ENCODE data around the gene PIPOX.
A peak's percentile ranks its signal among the peaks of the same experiment; 100 is the strongest.

Gene PIPOX

GRCh38 chr17:29037739-29038084 is 5.2 kb upstream of the PIPOX start:
- Mint-ChIP-seq H3K9me3 (peaks cover 4 to 14% of the 10 kb centered on the region in 2 donors), H3K4me1 (peaks cover 7% of the 10 kb centered on the region), H3K27ac (no peak overlapping the region), H3K4me3 (no peak overlapping the region), H3K27me3 (peaks cover 20% of the 10 kb centered on the region)
- DNase-seq (no peak), ATAC-seq (no peak)

- no peak for DNase-seq
- H3K4me1 Mint-ChIP-seq = peaks cover 12% of the 10 kb centered on the region
- ATAC-seq = no peak
- H3K27me3 Mint-ChIP-seq = peaks cover 17% of the 10 kb centered on the region
- peaks cover 4 to 14% of the 10 kb centered on the region in 2 donors for H3K9me3 Mint-ChIP-seq
- no peak overlapping the region for H3K4me3 Mint-ChIP-seq
- no peak overlapping the region for H3K27ac Mint-ChIP-seq
Measured at GRCh38 chr17:29038085-29038795, 4.7 kb upstream of the PIPOX start.

DNA sequence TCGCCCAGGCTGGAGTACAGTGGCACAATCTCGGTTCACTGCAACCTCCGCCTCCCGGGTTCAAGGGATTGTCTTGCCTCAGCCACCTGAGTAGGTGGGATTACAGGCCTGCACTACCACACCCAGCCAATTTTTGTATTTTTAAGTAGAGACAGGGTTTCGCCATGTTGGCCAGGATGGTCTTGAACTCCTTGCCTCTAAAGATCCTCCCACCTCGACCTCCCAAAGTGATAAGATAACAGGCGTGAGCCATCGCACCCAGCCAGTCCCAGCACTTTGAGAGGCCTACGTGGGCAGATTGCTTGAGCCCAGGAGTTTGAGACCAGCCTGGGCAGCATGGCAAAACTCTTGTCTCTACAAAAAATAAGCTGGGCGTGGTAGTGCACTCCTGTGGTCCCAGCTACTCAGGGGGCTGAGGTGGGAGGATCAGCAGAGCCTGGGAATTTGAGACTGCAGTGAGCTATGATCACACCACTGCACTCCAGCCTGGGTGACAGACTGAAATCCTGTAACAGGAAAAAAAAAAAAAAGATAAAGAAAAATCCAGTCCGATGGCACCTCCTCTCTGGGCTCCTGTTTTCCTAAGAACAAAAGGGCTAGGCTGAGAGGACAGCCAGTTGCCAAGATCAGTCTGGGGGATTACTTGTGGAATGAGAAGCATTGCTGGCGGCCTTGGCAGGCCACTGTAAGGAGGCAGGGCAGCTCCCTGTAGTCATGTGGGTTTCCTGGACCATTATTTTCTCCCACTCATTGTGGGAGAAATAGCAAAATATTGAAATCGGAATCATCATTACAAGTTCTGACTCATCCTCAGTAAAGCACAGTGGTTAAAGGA is 3.0 kb upstream of the PIPOX start:
- ATAC-seq (no peak), DNase-seq (no peak)
- peaks cover 7% of the 10 kb centered on the region for H3K27me3 Mint-ChIP-seq
- H3K27ac Mint-ChIP-seq = no peak overlapping the region
- no peak overlapping the region for H3K4me3 Mint-ChIP-seq
- peaks cover 15% of the 10 kb centered on the region for H3K4me1 Mint-ChIP-seq
- peaks cover 4 to 5% of the 10 kb centered on the region in 2 donors for H3K9me3 Mint-ChIP-seq

DNA sequence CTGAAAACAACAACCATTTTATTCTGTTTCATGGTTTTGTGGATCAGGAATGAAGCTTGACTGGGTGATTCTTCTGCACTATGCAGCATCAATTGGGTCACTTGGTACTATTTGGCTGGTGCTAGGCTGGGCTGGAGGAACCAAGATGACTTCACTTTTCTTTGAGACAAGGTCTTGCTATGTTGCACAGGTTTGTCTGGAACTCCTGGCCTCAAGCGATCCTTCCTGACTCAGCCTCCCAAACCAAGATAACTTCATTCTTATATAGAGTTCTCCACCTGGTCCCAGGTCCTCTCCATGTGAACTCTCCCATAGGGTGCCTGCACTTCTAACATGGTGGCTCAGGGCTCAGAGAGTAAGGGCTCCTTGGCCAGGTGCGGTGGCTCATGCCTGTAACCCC is 1.9 kb upstream of the PIPOX start:
- no peak for ATAC-seq

GRCh38 chr17:29041571-29041970 is 1.4 kb upstream of the PIPOX start:
- ATAC-seq (no peak), DNase-seq (no peak)
- Mint-ChIP-seq H3K4me1 (peaks cover 23% of the 10 kb centered on the region), H3K9me3 (no peaks in the 10 kb centered on the region), H3K4me3 (no peak overlapping the region), H3K27me3 (peaks cover 8% of the 10 kb centered on the region), H3K27ac (no peak overlapping the region)

More for the DNA sequence above, 1.9 kb upstream of the PIPOX start:
- Mint-ChIP-seq H3K9me3 (no peaks in the 10 kb centered on the region), H3K27me3 (peaks cover 4% of the 10 kb centered on the region), H3K4me3 (no peak overlapping the region), H3K4me1 (peaks cover 19% of the 10 kb centered on the region), H3K27ac (no peak overlapping the region)
- DNase-seq = no peak

DNA sequence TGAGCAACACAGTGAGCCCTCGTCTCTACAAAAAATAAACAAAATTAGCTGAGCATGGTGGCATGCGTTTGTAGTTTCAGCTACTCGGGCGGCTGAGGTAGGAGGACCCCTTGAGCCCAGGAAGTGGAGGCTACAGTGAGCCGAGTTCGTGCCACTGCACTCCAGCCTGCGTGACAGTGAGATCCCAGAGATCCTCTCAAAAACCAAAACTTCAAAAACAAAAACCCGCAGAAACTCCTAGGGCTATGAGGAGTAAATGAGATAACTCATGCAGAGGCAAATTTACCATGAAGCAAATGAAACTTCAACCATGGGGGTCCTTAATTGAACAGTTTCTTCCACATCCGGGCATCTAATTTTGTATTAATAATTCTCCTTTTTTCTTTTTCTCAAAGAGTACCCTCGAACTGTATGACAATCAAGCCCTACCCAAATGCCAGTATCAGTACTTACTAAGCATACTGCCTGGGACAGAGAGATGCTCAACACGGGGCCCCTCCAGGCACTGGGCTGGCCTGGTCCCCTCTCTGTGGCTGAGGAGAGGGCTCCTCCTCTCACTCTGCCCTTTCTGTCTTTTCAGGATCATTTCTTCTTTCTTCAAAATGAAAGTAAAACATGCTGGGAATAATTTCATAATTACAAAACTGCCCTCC is 789 bp upstream of the PIPOX start:
- Mint-ChIP-seq H3K27me3 (peaks cover 8% of the 10 kb centered on the region), H3K9me3 (no peaks in the 10 kb centered on the region), H3K4me1 (peaks cover 23% of the 10 kb centered on the region), H3K27ac (no peak overlapping the region), H3K4me3 (peak overlapping the region; percentile 30 to 58)
- no peak for DNase-seq
- ATAC-seq = peak; percentile 46

DNA sequence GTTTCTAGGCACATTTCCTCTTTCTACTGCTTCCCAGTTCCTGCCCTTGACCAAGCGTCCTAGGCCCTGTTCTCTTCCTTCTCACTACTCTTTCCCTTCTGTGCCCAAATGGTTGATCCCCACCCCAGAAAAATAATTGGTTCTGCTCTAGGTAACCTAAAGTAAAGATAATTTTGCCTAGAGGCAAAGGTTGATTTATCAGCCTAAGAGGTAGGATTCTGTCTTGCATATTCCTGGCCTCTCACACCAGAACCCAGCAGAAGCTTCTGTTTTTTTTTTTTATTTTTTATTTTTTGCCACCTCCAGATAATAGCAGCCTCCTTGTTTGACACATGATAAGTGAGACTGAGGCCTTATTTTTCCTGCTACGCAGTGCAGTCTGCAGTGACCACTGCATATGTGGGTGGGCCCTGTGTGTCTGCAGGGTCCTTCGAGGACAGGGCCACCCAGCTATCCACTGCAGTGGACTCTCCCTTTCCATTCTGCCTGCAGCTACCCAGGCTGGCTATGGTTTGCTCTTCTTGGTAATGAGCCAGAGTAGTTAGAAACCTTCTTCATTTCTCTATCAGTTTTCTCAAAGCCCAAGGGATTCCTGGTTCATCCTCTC is 701 bp downstream of the PIPOX start:
- ATAC-seq = no peak

GRCh38 chr17:29045026-29045425 is 2.1 kb downstream of the PIPOX start:
- H3K27me3 Mint-ChIP-seq = peaks cover 28% of the 10 kb centered on the region
- H3K4me3 Mint-ChIP-seq = no peak overlapping the region
- no peak for DNase-seq
- H3K9me3 Mint-ChIP-seq = no peaks in the 10 kb centered on the region
- H3K4me1 Mint-ChIP-seq = peaks cover 35% of the 10 kb centered on the region
- no peak for ATAC-seq
- H3K27ac Mint-ChIP-seq = no peak overlapping the region

More for the DNA sequence above, 701 bp downstream of the PIPOX start:
- Mint-ChIP-seq H3K4me3 (no peak overlapping the region), H3K4me1 (peaks cover 31% of the 10 kb centered on the region), H3K27me3 (peaks cover 14% of the 10 kb centered on the region), H3K27ac (peak overlapping the region in 1 of 2 donors; percentile 30), H3K9me3 (no peaks in the 10 kb centered on the region)
- no peak for DNase-seq

DNA sequence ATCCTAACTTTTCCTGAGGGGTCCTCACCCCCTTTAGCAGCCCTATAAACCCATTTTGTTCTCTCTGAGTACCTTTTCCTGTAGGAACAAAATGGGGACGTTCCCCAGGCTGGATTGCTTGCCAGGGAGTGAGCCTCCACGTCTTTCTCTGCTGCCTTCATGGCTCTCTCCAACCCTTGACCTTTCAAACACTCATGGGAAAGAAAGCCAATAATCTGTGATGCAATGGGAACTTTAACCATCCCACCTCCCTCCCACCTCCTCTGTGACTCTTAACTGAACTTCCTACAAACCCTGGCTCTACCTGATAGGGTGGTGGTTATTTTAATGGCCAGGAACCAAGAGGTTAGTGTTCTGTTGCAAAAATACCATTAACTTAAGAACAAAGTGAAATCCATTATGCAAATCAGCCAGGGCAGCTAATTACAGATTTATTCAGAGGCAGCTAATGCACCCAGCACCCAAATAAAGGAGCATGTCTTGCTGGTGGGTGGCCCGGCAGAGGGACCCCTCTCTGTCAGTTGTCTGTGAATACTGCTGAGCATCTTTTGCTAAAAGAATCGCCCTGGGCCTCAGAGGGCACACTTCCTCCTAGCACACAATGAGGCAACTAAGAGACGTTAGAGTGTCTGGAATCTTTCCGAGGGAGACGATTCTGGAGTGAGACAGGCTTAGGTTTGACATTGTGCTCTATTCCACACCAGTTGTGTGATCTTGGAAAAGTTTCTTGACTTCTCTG is 3.0 kb downstream of the PIPOX start:
- Mint-ChIP-seq H3K4me3 (no peak overlapping the region), H3K27ac (no peak overlapping the region), H3K9me3 (no peaks in the 10 kb centered on the region), H3K4me1 (peaks cover 35% of the 10 kb centered on the region), H3K27me3 (peaks cover 31% of the 10 kb centered on the region)
- DNase-seq = no peak
- ATAC-seq = no peak

- H3K4me1 Mint-ChIP-seq = peaks cover 35% of the 10 kb centered on the region
- H3K27ac Mint-ChIP-seq = no peak overlapping the region
- peaks cover 31% of the 10 kb centered on the region for H3K27me3 Mint-ChIP-seq
- no peak for ATAC-seq
- no peak overlapping the region for H3K4me3 Mint-ChIP-seq
- DNase-seq = no peak
- no peaks in the 10 kb centered on the region for H3K9me3 Mint-ChIP-seq
Measured at GRCh38 chr17:29046473-29046839, 3.5 kb downstream of the PIPOX start.

- Mint-ChIP-seq H3K4me1 (peaks cover 20% of the 10 kb centered on the region), H3K4me3 (no peak overlapping the region), H3K9me3 (no peaks in the 10 kb centered on the region), H3K27ac (no peak overlapping the region), H3K27me3 (peaks cover 31% of the 10 kb centered on the region)
- DNase-seq (no peak), ATAC-seq (peak; percentile 12)
Measured at GRCh38 chr17:29048440-29049368, 5.8 kb downstream of the PIPOX start.

DNA sequence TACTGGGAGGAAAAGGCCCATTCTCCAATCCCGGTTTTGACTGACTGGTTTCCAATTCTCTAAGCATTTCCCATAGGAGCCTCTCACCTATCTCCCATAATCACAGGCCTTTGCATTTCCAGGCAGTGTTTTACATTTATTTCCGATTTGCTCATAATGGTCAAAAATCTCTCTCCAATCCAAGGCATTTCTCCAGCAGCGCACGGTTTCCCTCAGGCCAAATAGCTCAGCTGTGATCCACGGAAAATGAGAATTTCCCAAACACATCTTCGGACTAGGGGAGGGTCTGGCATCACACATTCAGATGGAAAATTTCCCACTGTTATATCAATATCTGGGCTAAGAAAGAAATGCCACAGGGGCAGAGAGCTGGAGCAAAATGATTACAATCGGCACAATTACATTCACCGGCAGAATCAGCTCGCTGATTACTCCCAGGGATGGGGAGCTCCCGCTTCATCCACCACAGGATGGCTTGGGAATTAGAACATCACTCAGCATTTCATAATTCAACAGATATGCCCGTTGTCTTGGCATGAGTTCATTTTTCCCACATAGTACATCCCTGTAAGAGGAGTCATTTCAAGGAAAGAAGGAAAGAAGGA is 6.7 kb downstream of the PIPOX start:
- peaks cover 20% of the 10 kb centered on the region for H3K4me1 Mint-ChIP-seq

GRCh38 chr17:29050176-29050575 is 7.2 kb downstream of the PIPOX start:
- H3K4me3 Mint-ChIP-seq = no peak overlapping the region
- H3K9me3 Mint-ChIP-seq = no peaks in the 10 kb centered on the region
- no peak for DNase-seq
- no peak overlapping the region for H3K27ac Mint-ChIP-seq
- H3K4me1 Mint-ChIP-seq = peaks cover 20% of the 10 kb centered on the region
- ATAC-seq = no peak
- H3K27me3 Mint-ChIP-seq = peaks cover 31% of the 10 kb centered on the region

More for the DNA sequence above, 6.7 kb downstream of the PIPOX start:
- no peaks in the 10 kb centered on the region for H3K9me3 Mint-ChIP-seq
- peaks cover 31% of the 10 kb centered on the region for H3K27me3 Mint-ChIP-seq
- no peak overlapping the region for H3K4me3 Mint-ChIP-seq
- no peak for DNase-seq
- no peak for ATAC-seq
- H3K27ac Mint-ChIP-seq = no peak overlapping the region

- peaks cover 25% of the 10 kb centered on the region for H3K27me3 Mint-ChIP-seq
- peaks cover 14% of the 10 kb centered on the region for H3K4me1 Mint-ChIP-seq
- DNase-seq (no peak), ATAC-seq (no peak)
- no peak overlapping the region for H3K27ac Mint-ChIP-seq
- no peaks in the 10 kb centered on the region for H3K9me3 Mint-ChIP-seq
- no peak overlapping the region for H3K4me3 Mint-ChIP-seq
Measured at GRCh38 chr17:29051194-29051593, 8.3 kb downstream of the PIPOX start.
